HepG2 (cell line): ENCODE data around the gene WNT9A. TPM values are rescaled to one million over a fixed set of nuclear protein-coding genes. Genes with fewer than 3 reads are reported as not detected.

Source experiments
- ATAC-seq: fragments of 200-7000 bp; cut with Tn5 transposase; 3 replicates; pipeline ENCODE4 v1.9.1; 2020; ENCODE audit warnings: mild to moderate bottlenecking, moderate library complexity
- BruUV-seq: library from RNA; stranded (reverse); fragments of 400-500 nt; replicated peaks from 2 replicates; lab custom pipeline; 2021; lab: Mats Ljungman, UMichigan
- CTCF ChIA-PET: fragments of 300-600 bp; formaldehyde crosslinking; extraction: SDS; loops from one replicate; lab custom pipeline; 2021; ENCODE audit warnings: low total read pairs, inconsistent platforms, low intra/inter-chr PET ratio; lab: Yijun Ruan, JAX
- POLR2A ChIA-PET: fragments of 350-600 bp; sonication (Branson Sonifier 250); formaldehyde crosslinking; loops from one replicate; lab custom pipeline; 2020; ENCODE audit warnings: antibody characterized with exemption, inconsistent platforms; lab: Yijun Ruan, JAX
- DNase-seq: peaks from one replicate; pipeline ENCODE4 v3.0.0-alpha.2; 2015; ENCODE audit warnings: low spot score
- FAIRE-seq: peaks from 3 replicates; lab custom pipeline; 2011; peaks lifted over from hg19 to GRCh38; lab: Jason Lieb, UNC
- H2AFZ ChIP-seq: one replicate; pipeline ENCODE4 v1.6.1; 2011; ENCODE audit warnings: low read length, inconsistent platforms
- H3K27ac ChIP-seq: fragments of 300-600 bp; 3 replicates; pipeline ENCODE4 v1.8.0; 2011; ENCODE audit warnings: mixed run types, mild to moderate bottlenecking, mixed read lengths, low read length, inconsistent platforms; ENCODE audit not compliant: insufficient read depth; ENCODE audit errors: extremely low read length
- H3K27me3 ChIP-seq, 2 experiments: fragments of 200-600 bp in 1 of 2; 2 replicates in 1 of 2; 3 replicates in 1 of 2; pipeline versions ENCODE4 v1.6.0 to v1.8.0; 2011; ENCODE audit warnings: low read length in 2 of 2, mild to moderate bottlenecking in 2 of 2, moderate library complexity in 2 of 2, inconsistent platforms in 1 of 2; ENCODE audit not compliant: insufficient read depth in 2 of 2, control insufficient read depth in 1 of 2
- H3K36me3 ChIP-seq, 2 experiments: fragments of 200-600 bp in 1 of 2; replicated peaks in 1 of 2; 2 replicates in 1 of 2; 3 replicates in 1 of 2; pipeline versions ENCODE4 v1.5.1 to v1.8.0; 2011; ENCODE audit warnings: low read length in 2 of 2, inconsistent platforms in 1 of 2; ENCODE audit not compliant: insufficient read depth in 2 of 2, control insufficient read depth in 1 of 2
- H3K4me1 ChIP-seq: 2 replicates; pipeline ENCODE4 v1.5.1; 2012; ENCODE audit warnings: low read length, inconsistent platforms; ENCODE audit not compliant: insufficient read depth
- H3K4me2 ChIP-seq: 2 replicates; pipeline ENCODE4 v1.6.0; 2011; ENCODE audit warnings: low read depth, low read length, inconsistent platforms
- H3K4me3 ChIP-seq, 3 experiments: fragments of 200-600 bp in 1 of 3; sonication (generic), shearing (Covaris generic) in 1 of 3; replicated peaks in 1 of 3; 2 replicates each; pipeline ENCODE4 v1.5.1; 2011 to 2016; ENCODE audit warnings: low read length in 3 of 3, inconsistent platforms in 2 of 3, low read depth in 2 of 3, mild to moderate bottlenecking in 2 of 3, control low read depth in 1 of 3, mixed read lengths in 1 of 3; ENCODE audit not compliant: insufficient read depth in 1 of 3
- H3K79me2 ChIP-seq: one replicate; pipeline ENCODE4 v1.6.1; 2011; ENCODE audit warnings: low read length, inconsistent platforms; ENCODE audit not compliant: insufficient read depth
- H3K9ac ChIP-seq: 2 replicates; pipeline ENCODE4 v1.6.0; 2011; ENCODE audit warnings: mild to moderate bottlenecking, low read depth, low read length, inconsistent platforms; ENCODE audit not compliant: insufficient read depth
- H3K9me3 ChIP-seq: 2 replicates; pipeline ENCODE4 v1.5.1; 2012; ENCODE audit warnings: mild to moderate bottlenecking, low read length
- H4K20me1 ChIP-seq: 2 replicates; pipeline ENCODE4 v1.6.0; 2011; ENCODE audit warnings: inconsistent platforms, mild to moderate bottlenecking, low read length, moderate library complexity; ENCODE audit not compliant: insufficient read depth
- KLF6 ChIP-seq: IDR thresholded peaks from 2 replicates; pipeline ENCODE4 v1.8.0; 2016; ENCODE audit warnings: missing biosample characterization, missing genetic modification reagents
- PHF20 ChIP-seq: sonication (generic); formaldehyde crosslinking; IDR thresholded peaks from 2 replicates; pipeline ENCODE4 v1.5.0; 2020; ENCODE audit warnings: mild to moderate bottlenecking, missing genetic modification reagents
- ZNF547 ChIP-seq: sonication (generic); formaldehyde crosslinking; IDR thresholded peaks from 2 replicates; pipeline ENCODE4 v1.5.1; 2020; ENCODE audit warnings: mild to moderate bottlenecking, missing genetic modification reagents
- WGBS: methylation state at CpG from one replicate; pipeline ENCODE4 v1.1.6; 2017; ENCODE audit warnings: low lambda C conversion rate; 5-methylcytosine and 5-hydroxymethylcytosine counted together
- in situ Hi-C: cut with HindIII; loops from 2 replicates; pipeline ENCODE4 v1.10.0; 2017; ENCODE audit warnings: low pct_unique_long_range_greater_than_20kb; ENCODE audit not compliant: extremely low pct_ligation_motif_present
- intact Hi-C: fragments of 100-400 bp; cut with micrococcal nuclease; formaldehyde crosslinking; loops from one replicate; pipeline ENCODE4 v1.10.0; 2022; ENCODE audit not compliant: unreplicated experiment
- polyA plus RNA-seq, 8 experiments: library from polyadenylated mRNA; depleted of rRNA in 3 of 8; stranded (reverse) in 7 of 8; unstranded in 1 of 8; fragments of >200 nt; fragmentation: Illumina TruSeq in 4 of 8; extraction: Trizol in 4 of 8; gene quantifications; 2 replicates each; pipeline versions ENCODE4 v1.2.1 to v1.2.3, GENCODE V29; 2011 to 2016; ENCODE audit warnings: low read depth in 4 of 8, missing spikeins in 1 of 8, mixed read lengths in 1 of 8; ENCODE audit not compliant: insufficient read depth in 1 of 8
- total RNA-seq, 5 experiments: library from RNA; depleted of rRNA; stranded (reverse); fragments of >200 nt; fragmentation: Illumina TruSeq; extraction: Trizol; gene quantifications; 2 replicates each; pipeline ENCODE4 v1.2.3, GENCODE V29; 2016; ENCODE audit warnings: low read depth in 1 of 5
- TF ChIP-seq, protein P1 (sequence below): IDR thresholded peaks from 2 replicates; pipeline ENCODE4 v1.6.1; 2016; ENCODE audit warnings: missing compliant biosample characterization, missing genetic modification reagents, borderline replicate concordance
- TF ChIP-seq, protein P2 (sequence below): sonication (generic); formaldehyde crosslinking; conservative IDR thresholded peaks from 2 replicates; pipeline ENCODE4 v1.4.0; 2020; ENCODE audit warnings: missing genetic modification reagents
- TF ChIP-seq, protein P3 (sequence below): sonication (generic); formaldehyde crosslinking; IDR thresholded peaks from 2 replicates; pipeline ENCODE4 v1.8.1; 2023; ENCODE audit warnings: missing genetic modification reagents, mild to moderate bottlenecking, borderline replicate concordance

The WNT9A gene
- total and polyA plus RNA-seq, 2 of the 13 experiments (the other 11 are each of a cell fraction or from before 2014, with no cell fraction given): 0.04 TPM; not detected in 1

DNA sequence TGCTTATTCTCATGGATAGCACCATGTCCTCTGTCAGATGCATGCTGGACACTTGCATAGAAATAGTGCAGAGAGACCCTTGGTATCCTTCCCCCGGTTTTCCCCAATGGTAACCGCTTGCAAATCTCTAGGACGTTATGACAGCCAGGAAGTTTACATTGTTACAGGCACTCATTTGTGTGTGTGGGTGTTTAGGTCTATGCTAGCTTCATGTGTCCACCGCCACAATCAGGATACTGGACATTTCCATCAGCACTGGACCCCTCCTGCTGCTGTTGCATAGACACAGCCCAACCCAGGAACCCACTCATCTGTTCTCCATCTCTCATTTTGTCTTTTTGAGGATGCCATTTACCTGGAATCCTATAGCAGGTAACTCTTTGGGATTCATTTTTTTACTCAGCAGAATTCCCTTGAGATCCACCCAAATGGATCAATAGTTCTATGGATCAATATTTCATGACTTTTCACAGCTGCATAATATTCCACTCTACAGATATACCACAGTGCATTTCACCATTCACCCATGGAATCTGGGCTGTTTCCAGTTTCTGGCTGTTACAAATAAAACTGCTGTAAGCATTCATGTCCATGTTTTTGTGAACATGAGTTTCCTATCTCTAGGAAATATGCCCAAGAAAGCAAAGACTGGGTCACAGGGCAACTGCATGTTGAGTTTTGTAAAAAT is 6.6 kb upstream of the WNT9A start:
- H3K36me3 ChIP-seq: no peaks in the 10 kb centered on the region
- no peak overlapping the region for H3K27ac ChIP-seq
- H4K20me1 ChIP-seq: no peaks in the 10 kb centered on the region; the same call in 1 of the 2 replicates
- ATAC-seq (no peak), DNase-seq (no peak), FAIRE-seq (no peak)
- H3K9me3 ChIP-seq: no peaks in the 10 kb centered on the region
- no TSS peak for BruUV-seq
- no peaks in the 10 kb centered on the region for H3K79me2 ChIP-seq
- intact Hi-C loops (loop anchor here (1.0 to 2.0 kb wide), 2 partner anchors 192 to 473 kb away; no protein-coding TSS in a partner anchor), in situ Hi-C loops (loop anchor here (10.0 kb wide), 1 partner anchor 470 kb away; no protein-coding TSS in a partner anchor)
- no peak overlapping the region for H3K4me2 ChIP-seq
- 0% methylated on average over 4 of the region's 4 CpGs for WGBS
- POLR2A ChIA-PET: no interaction called here
- TF ChIP-seq PHF20 (CRISPR knock-in tag): no peak
- no peak for TF ChIP-seq KLF6 (CRISPR knock-in tag)
- TF ChIP-seq, protein P1, sequence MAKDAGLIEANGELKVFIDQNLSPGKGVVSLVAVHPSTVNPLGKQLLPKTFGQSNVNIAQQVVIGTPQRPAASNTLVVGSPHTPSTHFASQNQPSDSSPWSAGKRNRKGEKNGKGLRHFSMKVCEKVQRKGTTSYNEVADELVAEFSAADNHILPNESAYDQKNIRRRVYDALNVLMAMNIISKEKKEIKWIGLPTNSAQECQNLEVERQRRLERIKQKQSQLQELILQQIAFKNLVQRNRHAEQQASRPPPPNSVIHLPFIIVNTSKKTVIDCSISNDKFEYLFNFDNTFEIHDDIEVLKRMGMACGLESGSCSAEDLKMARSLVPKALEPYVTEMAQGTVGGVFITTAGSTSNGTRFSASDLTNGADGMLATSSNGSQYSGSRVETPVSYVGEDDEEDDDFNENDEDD (CRISPR knock-in tag): no peak
- TF ChIP-seq, protein P2, sequence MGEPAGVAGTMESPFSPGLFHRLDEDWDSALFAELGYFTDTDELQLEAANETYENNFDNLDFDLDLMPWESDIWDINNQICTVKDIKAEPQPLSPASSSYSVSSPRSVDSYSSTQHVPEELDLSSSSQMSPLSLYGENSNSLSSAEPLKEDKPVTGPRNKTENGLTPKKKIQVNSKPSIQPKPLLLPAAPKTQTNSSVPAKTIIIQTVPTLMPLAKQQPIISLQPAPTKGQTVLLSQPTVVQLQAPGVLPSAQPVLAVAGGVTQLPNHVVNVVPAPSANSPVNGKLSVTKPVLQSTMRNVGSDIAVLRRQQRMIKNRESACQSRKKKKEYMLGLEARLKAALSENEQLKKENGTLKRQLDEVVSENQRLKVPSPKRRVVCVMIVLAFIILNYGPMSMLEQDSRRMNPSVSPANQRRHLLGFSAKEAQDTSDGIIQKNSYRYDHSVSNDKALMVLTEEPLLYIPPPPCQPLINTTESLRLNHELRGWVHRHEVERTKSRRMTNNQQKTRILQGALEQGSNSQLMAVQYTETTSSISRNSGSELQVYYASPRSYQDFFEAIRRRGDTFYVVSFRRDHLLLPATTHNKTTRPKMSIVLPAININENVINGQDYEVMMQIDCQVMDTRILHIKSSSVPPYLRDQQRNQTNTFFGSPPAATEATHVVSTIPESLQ (CRISPR knock-in tag): no peak
- TF ChIP-seq ZNF547 (CRISPR knock-in tag): no peak
- TF ChIP-seq, protein P3, sequence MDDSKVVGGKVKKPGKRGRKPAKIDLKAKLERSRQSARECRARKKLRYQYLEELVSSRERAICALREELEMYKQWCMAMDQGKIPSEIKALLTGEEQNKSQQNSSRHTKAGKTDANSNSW (CRISPR knock-in tag): no peak
- no peak overlapping the region for H3K9ac ChIP-seq
- CTCF ChIA-PET: interaction anchor here (2.5 to 3.2 kb wide), 2 partner anchors 192 to 473 kb away, joined by 11 to 17 read pairs; no protein-coding TSS in a partner anchor
- H2AFZ ChIP-seq: no peak overlapping the region
- H3K27me3 ChIP-seq: peaks cover 4 to 47% of the 10 kb centered on the region in 2 experiments; a peak in 3 of 5 replicates
- H3K4me3 ChIP-seq: no peak overlapping the region
- no peaks in the 10 kb centered on the region for H3K4me1 ChIP-seq
